Brain microvascular endothelial cell (primary cell): ENCODE results near the gene KMT2C.

Source experiments
- DNase-seq: peaks from one replicate; pipeline ENCODE4 v3.0.0-alpha.2; 2020
- H3K27ac ChIP-seq: fragments of 250-450 bp; sonication (Bioruptor Pico); 2 replicates; pipeline ENCODE4 v1.5.1; 2020; ENCODE audit warnings: mild to moderate bottlenecking, moderate library complexity
- H3K27me3 ChIP-seq: fragments of 250-450 bp; sonication (Bioruptor Pico); replicated peaks from 2 replicates; pipeline ENCODE4 v1.5.1; 2020; ENCODE audit warnings: mild to moderate bottlenecking
- H3K36me3 ChIP-seq: fragments of 250-450 bp; sonication (Bioruptor Pico); replicated peaks from 2 replicates; pipeline ENCODE4 v1.5.1; 2020; ENCODE audit warnings: mild to moderate bottlenecking
- H3K4me3 ChIP-seq: 2 replicates; pipeline ENCODE4 v1.5.1; 2011; ENCODE audit warnings: low read depth, mild to moderate bottlenecking, control low read depth, low read length, moderate library complexity
- CTCF ChIP-seq: IDR thresholded peaks from 2 replicates; pipeline ENCODE4 v1.5.1; 2011; ENCODE audit warnings: low read depth, mild to moderate bottlenecking, moderate library complexity, low read length, control low read depth, inconsistent platforms; ENCODE audit errors: missing control alignments
- in situ Hi-C: cut with HindIII; loops from 2 replicates; pipeline ENCODE4 v1.10.0; 2017; ENCODE audit warnings: low sequenced_read_pairs, low pct_ligation_motif_present

Gene KMT2C

GRCh38 chr7:152090747-152091146 lies 345.1 kb downstream of the KMT2C start:
- no peak for DNase-seq
- no peak for TF ChIP-seq CTCF
- Histone ChIP-seq H3K27me3 (no peaks in the 10 kb centered on the region), H3K27ac (no peak overlapping the region), H3K4me3 (no peak overlapping the region), H3K36me3 (no peaks in the 10 kb centered on the region)
- in situ Hi-C loops = no loop called here

- TF ChIP-seq CTCF = no peak
- DNase-seq = no peak
- H3K4me3 ChIP-seq = no peak overlapping the region
- no peaks in the 10 kb centered on the region for H3K27me3 ChIP-seq
- H3K27ac ChIP-seq = no peak overlapping the region
- no peaks in the 10 kb centered on the region for H3K36me3 ChIP-seq
- in situ Hi-C loops = no loop called here
Measured at GRCh38 chr7:152089183-152089582, 346.6 kb downstream of the KMT2C start.

DNA sequence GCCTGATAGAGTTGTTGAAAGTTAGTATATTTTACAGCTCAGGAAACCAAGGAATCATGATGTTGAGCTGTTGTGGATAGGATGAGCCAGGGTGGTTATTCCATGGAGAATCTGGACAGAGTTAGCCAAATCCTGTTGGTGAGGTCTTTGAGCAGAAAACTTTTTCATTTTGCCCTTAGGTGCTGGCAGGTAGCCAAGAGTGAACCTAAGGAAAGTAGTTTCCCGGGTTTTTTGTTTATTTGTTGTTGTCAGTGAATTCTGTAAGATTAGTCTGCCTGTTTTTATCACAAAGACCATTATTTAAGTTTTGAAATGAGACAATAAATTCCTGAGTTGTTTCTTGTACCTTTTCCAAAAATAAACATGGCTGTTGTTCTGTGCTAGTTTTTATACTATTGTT lies 349.3 kb downstream of the KMT2C start:
- no peak for TF ChIP-seq CTCF
- in situ Hi-C loops = no loop called here

DNA sequence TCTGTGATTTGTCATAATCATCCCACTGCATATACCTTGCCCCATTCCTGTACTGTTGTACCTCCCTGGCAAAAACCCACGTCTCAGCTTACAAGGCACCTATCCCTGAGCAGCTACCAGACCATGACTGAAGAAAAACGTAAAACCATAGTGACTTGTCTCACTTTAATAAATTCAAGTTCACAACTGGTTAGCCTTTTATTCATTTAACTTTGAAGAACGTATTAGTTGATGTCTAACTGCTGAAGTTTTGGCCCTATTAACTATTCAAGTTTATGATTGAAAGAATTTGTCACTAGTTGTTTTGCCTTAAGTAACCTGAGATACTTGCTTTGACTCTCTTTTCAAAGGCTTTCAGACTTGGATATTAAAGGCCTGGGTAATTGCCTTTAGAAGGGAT lies 350.7 kb downstream of the KMT2C start:
- no peak for TF ChIP-seq CTCF
- no peak for DNase-seq
- H3K4me3 ChIP-seq = no peak overlapping the region
- H3K27ac ChIP-seq = no peak overlapping the region
- H3K36me3 ChIP-seq = no peaks in the 10 kb centered on the region
- H3K27me3 ChIP-seq = no peaks in the 10 kb centered on the region
- in situ Hi-C loops = no loop called here

More for the DNA sequence above, 349.3 kb downstream of the KMT2C start:
- H3K27ac ChIP-seq = no peak overlapping the region
- DNase-seq = no peak
- no peaks in the 10 kb centered on the region for H3K36me3 ChIP-seq
- H3K4me3 ChIP-seq = no peak overlapping the region
- H3K27me3 ChIP-seq = no peaks in the 10 kb centered on the region
